Keratinocyte (primary cell): ENCODE measurements around the gene TIMM50. TPM values are rescaled to one million over a fixed set of nuclear protein-coding genes. Genes with fewer than 3 reads are reported as not detected.

Experiments
- DNase-seq: peaks from one replicate; pipeline ENCODE4 v3.0.0-alpha.2; 2011; ENCODE audit warnings: low read depth, missing footprints, low spot score
- FAIRE-seq: peaks from 2 replicates; lab custom pipeline; 2011; peaks lifted over from hg19 to GRCh38; lab: Jason Lieb, UNC
- H2AFZ ChIP-seq: 2 replicates; pipeline ENCODE4 v1.6.0; 2012; ENCODE audit warnings: low read length, control low read depth, inconsistent platforms; ENCODE audit not compliant: control insufficient read depth
- H3K27ac ChIP-seq: 2 replicates; pipeline ENCODE4 v1.5.1; 2011; ENCODE audit warnings: low read length; ENCODE audit not compliant: control insufficient read depth, insufficient read depth
- H3K27me3 ChIP-seq: 3 replicates; pipeline ENCODE4 v1.6.0; 2011; ENCODE audit warnings: low read length; ENCODE audit not compliant: control insufficient read depth, insufficient read depth; ENCODE audit errors: extremely low read depth
- H3K36me3 ChIP-seq, 2 experiments: 2 replicates in 1 of 2; 3 replicates in 1 of 2; pipeline ENCODE4 v1.5.1; 2011; ENCODE audit warnings: low read length in 2 of 2, mild to moderate bottlenecking in 1 of 2; ENCODE audit not compliant: control insufficient read depth in 2 of 2, insufficient read depth in 2 of 2; ENCODE audit errors: extremely low read depth in 1 of 2
- H3K4me1 ChIP-seq: 3 replicates; pipeline ENCODE4 v1.5.1; 2011; ENCODE audit warnings: low read length; ENCODE audit not compliant: control insufficient read depth, insufficient read depth; ENCODE audit errors: extremely low read depth
- H3K4me2 ChIP-seq: 3 replicates; pipeline ENCODE4 v1.6.0; 2011; ENCODE audit warnings: low read depth, low read length; ENCODE audit not compliant: control insufficient read depth, insufficient read depth; ENCODE audit errors: extremely low read depth
- H3K4me3 ChIP-seq, 3 experiments: fragments of 200-600 bp in 1 of 3; sonication (generic) in 1 of 3; 2 replicates in 2 of 3; 3 replicates in 1 of 3; pipeline ENCODE4 v1.5.1; 2011 to 2016; ENCODE audit warnings: low read length in 3 of 3, mild to moderate bottlenecking in 3 of 3, control low read depth in 2 of 3, inconsistent platforms in 1 of 3, low read depth in 1 of 3, mixed read lengths in 1 of 3, mixed run types in 1 of 3, moderate library complexity in 1 of 3; ENCODE audit not compliant: control insufficient read depth in 2 of 3, insufficient read depth in 2 of 3; ENCODE audit errors: extremely low read depth in 1 of 3
- H3K79me2 ChIP-seq: 2 replicates; pipeline ENCODE4 v1.6.0; 2012; ENCODE audit warnings: low read length; ENCODE audit not compliant: control insufficient read depth, insufficient read depth
- H3K9ac ChIP-seq: 3 replicates; pipeline ENCODE4 v1.6.0; 2011; ENCODE audit warnings: low read length; ENCODE audit not compliant: control insufficient read depth, insufficient read depth; ENCODE audit errors: extremely low read depth
- H3K9me1 ChIP-seq: 3 replicates; pipeline ENCODE4 v1.6.0; 2011; ENCODE audit warnings: low read length; ENCODE audit not compliant: control insufficient read depth, insufficient read depth; ENCODE audit errors: extremely low read depth
- H3K9me3 ChIP-seq: 2 replicates; pipeline ENCODE4 v1.5.1; 2012; ENCODE audit warnings: low read depth, low read length; ENCODE audit not compliant: control insufficient read depth
- H4K20me1 ChIP-seq: 3 replicates; pipeline ENCODE4 v1.6.0; 2011; ENCODE audit warnings: low read length; ENCODE audit not compliant: control insufficient read depth, insufficient read depth; ENCODE audit errors: extremely low read depth
- EZH2 ChIP-seq: IDR thresholded peaks from one replicate; pipeline ENCODE4 v1.6.1; 2012; ENCODE audit warnings: inconsistent platforms, mild to moderate bottlenecking, low read length, moderate library complexity
- dilution Hi-C: fragments of 300-500 bp; cut with MboI; formaldehyde crosslinking; loops from one replicate; pipeline ENCODE4 v1.7.0; 2020; ENCODE audit warnings: low sequenced_read_pairs; ENCODE audit not compliant: extremely low pct_ligation_motif_present
- polyA plus RNA-seq, 5 experiments: library from polyadenylated mRNA; depleted of rRNA in 3 of 5; stranded (reverse) in 3 of 5; stranded (forward) in 1 of 5; unstranded in 1 of 5; fragments of >200 nt; gene quantifications; 1 replicate in 1 of 5; 2 replicates in 3 of 5; 3 replicates in 1 of 5; pipeline versions ENCODE4 v1.2.1 to v1.2.3, GENCODE V29; 2011 to 2012; ENCODE audit warnings: missing spikeins in 2 of 5, low read depth in 1 of 5, low replicate concordance in 1 of 5
- TF ChIP-seq, protein P1 (sequence below), 3 experiments: IDR thresholded peaks in 1 of 3; conservative IDR thresholded peaks in 1 of 3; optimal IDR thresholded peaks in 1 of 3; 2 replicates in 2 of 3; 3 replicates in 1 of 3; pipeline versions ENCODE3 to v1.5.1; 2011; ENCODE audit warnings: low read length in 3 of 3, mild to moderate bottlenecking in 3 of 3, moderate library complexity in 2 of 3, control low read depth in 1 of 3, inconsistent platforms in 1 of 3; ENCODE audit not compliant: insufficient read depth in 2 of 3; ENCODE audit errors: extremely low read depth in 1 of 3

The TIMM50 gene
- polyA plus RNA-seq, 1 donor (not counting 4 experiments of a cell fraction or from before 2014, with no cell fraction given), result 85.5 TPM

DNA sequence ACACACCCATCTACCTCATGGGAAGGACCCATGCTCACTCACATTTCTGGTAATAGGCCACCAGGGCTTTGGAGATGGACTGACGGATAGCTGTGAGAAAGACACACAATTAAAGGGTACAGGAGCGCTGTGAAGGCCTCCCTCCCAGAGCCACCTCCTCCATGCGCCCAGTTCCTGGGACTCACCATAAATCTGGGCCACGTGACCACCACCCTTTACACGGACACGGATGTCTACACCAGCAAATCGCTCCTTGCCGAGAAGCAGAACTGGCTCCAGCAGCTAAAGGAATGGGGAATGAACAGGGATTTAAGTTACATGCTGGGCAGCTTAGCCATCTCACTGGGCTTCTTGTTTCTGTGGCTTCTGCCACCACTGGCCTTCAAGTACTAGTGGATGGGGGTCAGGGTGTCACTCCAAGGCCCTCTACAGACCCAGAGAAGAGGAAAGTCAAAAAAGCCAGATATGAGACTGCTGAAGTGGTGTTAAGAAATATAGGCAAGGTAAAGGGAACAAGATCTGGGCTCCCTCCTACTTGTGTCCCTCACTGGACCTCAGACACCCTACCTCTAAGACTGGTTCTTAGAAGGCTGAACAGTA is 47.1 kb upstream of the TIMM50 start:
- Histone ChIP-seq H3K36me3 (peaks cover 15 to 29% of the 10 kb centered on the region in 2 experiments), H4K20me1 (peaks cover 15% of the 10 kb centered on the region), H3K27me3 (no peaks in the 10 kb centered on the region), H3K4me2 (peak overlapping the region; percentile 99), H3K4me1 (peaks cover 23% of the 10 kb centered on the region), H3K9ac (peak overlapping the region; percentile 99), H3K9me1 (peaks cover 9% of the 10 kb centered on the region), H3K9me3 (no peaks in the 10 kb centered on the region), H2AFZ (no peak overlapping the region), H3K27ac (peak overlapping the region; percentile 91), H3K4me3 (peak overlapping the region in 1 of 3 experiments; percentile 99), H3K79me2 (peaks cover 28% of the 10 kb centered on the region)
- DNase-seq (no peak), FAIRE-seq (no peak)
- TF ChIP-seq, protein P1, sequence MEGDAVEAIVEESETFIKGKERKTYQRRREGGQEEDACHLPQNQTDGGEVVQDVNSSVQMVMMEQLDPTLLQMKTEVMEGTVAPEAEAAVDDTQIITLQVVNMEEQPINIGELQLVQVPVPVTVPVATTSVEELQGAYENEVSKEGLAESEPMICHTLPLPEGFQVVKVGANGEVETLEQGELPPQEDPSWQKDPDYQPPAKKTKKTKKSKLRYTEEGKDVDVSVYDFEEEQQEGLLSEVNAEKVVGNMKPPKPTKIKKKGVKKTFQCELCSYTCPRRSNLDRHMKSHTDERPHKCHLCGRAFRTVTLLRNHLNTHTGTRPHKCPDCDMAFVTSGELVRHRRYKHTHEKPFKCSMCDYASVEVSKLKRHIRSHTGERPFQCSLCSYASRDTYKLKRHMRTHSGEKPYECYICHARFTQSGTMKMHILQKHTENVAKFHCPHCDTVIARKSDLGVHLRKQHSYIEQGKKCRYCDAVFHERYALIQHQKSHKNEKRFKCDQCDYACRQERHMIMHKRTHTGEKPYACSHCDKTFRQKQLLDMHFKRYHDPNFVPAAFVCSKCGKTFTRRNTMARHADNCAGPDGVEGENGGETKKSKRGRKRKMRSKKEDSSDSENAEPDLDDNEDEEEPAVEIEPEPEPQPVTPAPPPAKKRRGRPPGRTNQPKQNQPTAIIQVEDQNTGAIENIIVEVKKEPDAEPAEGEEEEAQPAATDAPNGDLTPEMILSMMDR (optimal IDR thresholded peaks at IDR 0.05 in 1 of 3, IDR thresholded peaks at IDR 0.05 in 1 of 3, conservative IDR thresholded peaks at IDR 0.05 in 1 of 3; ENCODE audit: extremely low read depth in 1 of 3, insufficient read depth in 2 of 3, low read length in 3 of 3), result no peak
- no peak for TF ChIP-seq EZH2
- dilution Hi-C loops, result no loop called here

DNA sequence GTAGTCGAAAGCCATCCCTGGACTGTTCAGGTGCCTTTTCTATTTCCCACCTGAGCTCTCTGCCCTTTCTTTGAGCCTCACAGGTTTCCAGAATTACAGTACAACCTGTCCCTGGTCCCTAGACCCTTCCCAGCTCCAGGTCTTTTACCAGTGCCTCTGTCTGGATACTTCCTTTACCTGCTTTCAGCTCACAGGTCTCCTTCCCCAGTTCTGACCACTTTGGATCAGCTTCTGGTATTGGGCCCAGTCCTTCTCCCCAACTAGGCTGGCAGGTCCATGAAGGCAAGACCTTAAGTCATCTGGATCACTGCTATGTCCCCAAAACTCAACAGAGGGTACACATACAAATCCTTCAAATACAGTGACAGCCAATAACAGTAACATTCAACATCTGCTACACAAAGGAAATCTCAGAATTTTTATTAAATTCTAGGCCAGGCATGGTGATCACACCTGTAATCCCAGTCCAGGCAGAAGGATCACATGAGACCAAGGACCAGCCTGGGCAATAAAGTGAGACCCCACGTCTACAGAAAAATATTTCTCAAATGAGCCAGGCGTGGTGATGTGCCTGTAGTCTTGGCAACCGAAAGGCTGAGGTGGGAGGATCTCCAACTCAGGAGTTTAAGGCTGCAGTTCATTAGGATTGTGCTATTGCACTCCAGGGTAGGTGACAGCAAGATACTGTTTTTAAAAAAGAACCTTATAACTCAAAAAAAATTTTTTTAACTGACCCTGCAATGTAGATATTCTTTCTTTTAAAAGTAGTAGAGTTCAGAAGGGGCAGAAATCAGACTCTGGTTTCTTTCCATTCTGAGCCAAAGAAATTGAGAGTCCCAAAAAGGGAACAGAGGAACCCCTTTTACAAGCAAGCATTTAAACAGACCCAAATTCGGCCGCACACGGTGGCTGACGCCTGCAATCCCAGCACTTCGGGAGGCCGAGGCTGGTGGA is 46.2 kb upstream of the TIMM50 start:
- no peak for FAIRE-seq
- Histone ChIP-seq H3K4me1 (peaks cover 27% of the 10 kb centered on the region), H3K36me3 (peaks cover 15 to 29% of the 10 kb centered on the region in 2 experiments), H3K4me2 (peak overlapping the region; percentile 99), H2AFZ (no peak overlapping the region), H3K27me3 (no peaks in the 10 kb centered on the region), H3K79me2 (peaks cover 28% of the 10 kb centered on the region), H3K9ac (peak overlapping the region; percentile 99), H3K27ac (peak overlapping the region; percentile 91), H3K9me3 (no peaks in the 10 kb centered on the region), H3K9me1 (peaks cover 9% of the 10 kb centered on the region), H3K4me3 (peak overlapping the region; percentile 92 to 99 (median 99)), H4K20me1 (peaks cover 15% of the 10 kb centered on the region)
- TF ChIP-seq, protein P1 (optimal IDR thresholded peaks at IDR 0.05 in 1 of 3, IDR thresholded peaks at IDR 0.05 in 1 of 3, conservative IDR thresholded peaks at IDR 0.05 in 1 of 3; ENCODE audit: extremely low read depth in 1 of 3, insufficient read depth in 2 of 3, low read length in 3 of 3), result no peak
- no peak for DNase-seq
- dilution Hi-C loops, result no loop called here
